ENCODE measurements around the gene RAI1.

DNA sequence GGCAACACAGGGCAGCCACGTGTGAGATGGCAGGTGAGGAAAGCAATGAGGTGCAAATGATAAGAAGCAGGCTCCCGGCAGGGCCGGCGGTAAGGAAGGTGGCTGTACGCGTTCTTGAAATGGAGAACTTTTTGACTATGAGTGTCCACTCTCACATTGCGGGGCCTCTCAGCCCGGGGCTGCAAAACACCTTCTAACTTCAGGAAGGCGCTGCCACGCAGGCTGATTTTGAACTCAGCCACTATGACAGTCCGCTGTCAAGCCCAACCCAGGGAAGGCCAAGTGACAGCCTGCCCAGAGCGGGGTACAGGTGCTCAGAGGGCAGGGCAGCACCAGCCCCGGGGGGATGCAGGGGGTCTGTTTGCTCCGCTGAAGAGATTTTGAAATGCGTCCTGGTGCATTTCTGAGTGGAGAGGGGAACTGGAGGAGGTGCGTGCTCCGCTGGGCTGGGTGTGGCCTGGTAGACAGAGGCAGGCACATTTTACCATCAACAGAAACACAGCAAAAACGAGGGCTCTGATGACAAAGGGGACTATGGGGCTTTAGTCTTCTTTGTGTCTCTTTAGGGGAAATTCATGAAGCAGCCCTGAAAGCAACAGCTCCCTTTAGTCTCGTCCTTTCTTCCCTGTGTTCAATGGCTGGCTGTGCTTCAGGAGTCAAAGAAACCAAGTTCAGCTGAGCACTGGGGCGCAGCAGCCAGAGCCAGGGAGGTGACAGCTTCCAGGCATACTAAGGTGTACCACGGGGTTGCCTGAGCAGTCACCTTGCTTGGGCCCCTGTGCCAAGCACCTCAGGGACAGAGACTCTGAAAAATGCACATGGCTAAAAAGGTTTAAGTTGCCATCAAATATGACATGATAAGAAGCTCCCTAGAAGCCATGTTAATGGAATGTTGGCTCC is 170.1 kb downstream of the RAI1 start:
- TF ChIP-seq, protein P1, sequence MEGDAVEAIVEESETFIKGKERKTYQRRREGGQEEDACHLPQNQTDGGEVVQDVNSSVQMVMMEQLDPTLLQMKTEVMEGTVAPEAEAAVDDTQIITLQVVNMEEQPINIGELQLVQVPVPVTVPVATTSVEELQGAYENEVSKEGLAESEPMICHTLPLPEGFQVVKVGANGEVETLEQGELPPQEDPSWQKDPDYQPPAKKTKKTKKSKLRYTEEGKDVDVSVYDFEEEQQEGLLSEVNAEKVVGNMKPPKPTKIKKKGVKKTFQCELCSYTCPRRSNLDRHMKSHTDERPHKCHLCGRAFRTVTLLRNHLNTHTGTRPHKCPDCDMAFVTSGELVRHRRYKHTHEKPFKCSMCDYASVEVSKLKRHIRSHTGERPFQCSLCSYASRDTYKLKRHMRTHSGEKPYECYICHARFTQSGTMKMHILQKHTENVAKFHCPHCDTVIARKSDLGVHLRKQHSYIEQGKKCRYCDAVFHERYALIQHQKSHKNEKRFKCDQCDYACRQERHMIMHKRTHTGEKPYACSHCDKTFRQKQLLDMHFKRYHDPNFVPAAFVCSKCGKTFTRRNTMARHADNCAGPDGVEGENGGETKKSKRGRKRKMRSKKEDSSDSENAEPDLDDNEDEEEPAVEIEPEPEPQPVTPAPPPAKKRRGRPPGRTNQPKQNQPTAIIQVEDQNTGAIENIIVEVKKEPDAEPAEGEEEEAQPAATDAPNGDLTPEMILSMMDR (conservative IDR thresholded peaks at IDR 0.05; ENCODE audit: low read length) = no peak
- no peak for TF ChIP-seq EZH2phosphoT487 (IDR thresholded peaks at IDR 0.05; ENCODE audit: borderline replicate concordance, low read depth, low read length)

Data from OCI-LY7 (cell line).